ENCODE data around the gene SLC6A7. TPM values are rescaled to one million over a fixed set of nuclear protein-coding genes. Genes with fewer than 3 reads are reported as not detected.

The SLC6A7 gene
- polyA plus RNA-seq, 4 donors = 0.06 to 0.08 (median 0.06) TPM; not detected in 1

DNA sequence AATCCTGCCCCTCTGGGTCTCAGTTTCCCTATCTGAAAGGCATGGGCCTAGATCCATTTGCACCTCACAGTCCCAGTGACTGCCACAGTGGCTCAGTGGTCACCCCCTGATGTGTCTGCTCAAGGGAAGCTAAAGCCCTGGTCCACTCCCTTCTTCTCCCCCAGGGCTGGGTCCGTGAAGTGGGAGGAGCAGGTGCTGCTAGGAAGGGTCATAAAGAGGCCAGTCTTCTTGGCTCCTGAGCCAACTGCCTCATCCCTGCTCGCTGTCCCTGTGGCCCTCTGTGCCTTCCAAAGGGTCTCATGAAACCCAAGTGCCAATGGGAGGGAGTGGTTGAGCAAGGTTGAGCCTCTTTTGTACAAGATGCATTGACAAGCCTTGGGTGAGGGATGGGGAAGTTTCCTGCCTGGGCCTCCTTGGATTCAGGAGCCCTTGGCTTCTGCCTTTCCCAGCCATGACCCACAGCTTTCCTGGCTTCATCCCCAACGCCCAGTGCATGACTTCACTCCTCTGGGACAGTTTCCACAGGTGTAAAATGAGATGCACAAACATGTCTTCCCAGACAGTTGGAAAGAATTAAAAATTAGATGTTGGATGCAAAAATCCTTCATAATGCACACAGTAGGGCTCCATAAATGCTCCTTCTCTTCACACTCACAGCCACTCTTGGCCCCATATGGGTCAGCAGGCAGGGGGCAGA is 1.6 kb upstream of the SLC6A7 start:
- no peak for DNase-seq (ENCODE audit: low read depth in 4 of 4, low spot score in 3 of 4)

DNA sequence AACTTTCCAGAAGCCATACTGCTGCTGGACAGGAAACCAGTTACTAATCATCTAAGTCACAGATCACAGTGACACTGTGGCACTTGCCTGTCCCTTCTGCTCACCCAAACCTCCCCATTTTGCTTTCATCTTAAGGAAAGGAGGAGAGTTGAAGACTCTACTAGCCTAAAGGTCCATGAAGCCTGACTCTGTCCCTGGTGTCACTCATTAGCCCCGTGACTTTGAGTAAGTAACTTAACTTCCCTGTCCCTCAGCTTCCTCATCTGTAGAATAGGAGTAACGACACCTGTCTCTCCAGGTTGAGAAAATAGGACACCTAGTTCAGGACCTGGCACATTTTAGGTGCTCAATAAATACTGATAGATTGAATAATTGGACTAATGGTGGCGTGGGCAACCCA is 536 bp upstream of the SLC6A7 start:
- no peak for DNase-seq (ENCODE audit: low read depth in 4 of 4, low spot score in 3 of 4)

DNA sequence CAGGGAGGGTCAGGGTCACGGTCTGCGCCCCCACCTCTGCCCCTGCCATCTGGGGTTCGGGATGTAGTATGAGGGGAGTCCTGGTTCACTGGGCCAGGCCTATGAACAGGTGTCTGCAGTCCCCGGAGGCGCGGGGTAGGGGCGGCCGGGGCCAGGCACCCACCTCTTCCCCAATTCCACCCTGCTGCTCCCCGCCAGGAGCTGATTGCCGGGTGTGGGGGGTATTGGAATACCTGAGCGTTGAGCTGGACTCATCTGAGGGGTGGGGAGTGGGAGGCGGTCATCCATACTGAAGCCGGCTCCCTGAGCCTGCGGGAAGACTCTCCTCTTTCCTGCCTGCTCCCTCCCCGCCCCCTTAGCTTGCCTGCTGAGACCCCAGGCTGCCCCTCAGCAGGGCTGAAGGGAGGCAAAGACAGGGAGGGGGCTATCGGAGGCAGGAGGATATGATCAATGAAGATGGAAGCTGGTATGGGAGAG is 679 bp downstream of the SLC6A7 start:
- DNase-seq (ENCODE audit: low read depth in 4 of 4, low spot score in 3 of 4) = no peak

DNA sequence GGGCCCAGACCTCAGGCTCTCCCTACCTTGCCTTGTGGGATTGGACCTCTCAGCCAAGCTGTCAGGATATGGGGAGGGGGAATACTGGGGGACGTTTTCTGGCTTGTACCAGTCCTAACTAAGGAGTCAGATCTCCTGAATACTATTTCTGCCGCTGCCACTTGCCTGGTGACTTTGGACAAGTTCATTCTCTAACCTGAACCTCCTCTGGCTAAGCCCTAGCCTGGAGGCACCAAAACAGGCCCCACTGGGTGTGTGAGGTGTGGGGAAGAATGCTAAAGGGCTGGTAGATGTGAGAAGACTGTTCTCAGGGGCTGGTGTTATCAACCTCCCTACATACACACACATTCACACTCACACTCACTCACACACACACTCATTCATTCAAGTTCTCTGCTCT is 1.1 kb downstream of the SLC6A7 start:
- no peak for DNase-seq (ENCODE audit: low read depth in 4 of 4, low spot score in 3 of 4)

- no peak for DNase-seq (ENCODE audit: low read depth in 4 of 4, low spot score in 3 of 4)
Measured at GRCh38 chr5:150192462-150192861, 2.6 kb downstream of the SLC6A7 start.

GRCh38 chr5:150195736-150196485 is 6.0 kb downstream of the SLC6A7 start:
- no peak for DNase-seq (ENCODE audit: low read depth in 4 of 4, low spot score in 3 of 4)

DNA sequence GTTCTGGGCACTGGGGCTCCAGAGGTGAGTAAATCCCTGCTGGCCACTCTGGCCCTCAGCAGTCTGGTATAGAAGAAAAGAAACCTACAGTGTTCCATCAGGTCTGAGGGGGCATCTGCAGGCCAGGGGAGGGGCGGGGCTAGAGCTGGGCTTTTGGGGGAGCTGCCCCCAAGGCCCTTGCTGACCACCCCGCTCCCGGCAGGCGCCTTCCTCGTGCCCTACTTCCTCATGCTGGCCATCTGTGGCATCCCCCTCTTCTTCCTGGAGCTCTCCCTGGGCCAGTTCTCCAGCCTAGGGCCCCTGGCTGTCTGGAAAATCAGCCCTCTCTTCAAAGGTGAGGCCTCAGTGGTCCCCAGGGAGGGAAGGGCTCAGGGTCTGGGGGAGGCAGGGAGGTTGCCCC is 6.7 kb downstream of the SLC6A7 start:
- DNase-seq (ENCODE audit: low read depth in 4 of 4, low spot score in 3 of 4) = no peak

DNA sequence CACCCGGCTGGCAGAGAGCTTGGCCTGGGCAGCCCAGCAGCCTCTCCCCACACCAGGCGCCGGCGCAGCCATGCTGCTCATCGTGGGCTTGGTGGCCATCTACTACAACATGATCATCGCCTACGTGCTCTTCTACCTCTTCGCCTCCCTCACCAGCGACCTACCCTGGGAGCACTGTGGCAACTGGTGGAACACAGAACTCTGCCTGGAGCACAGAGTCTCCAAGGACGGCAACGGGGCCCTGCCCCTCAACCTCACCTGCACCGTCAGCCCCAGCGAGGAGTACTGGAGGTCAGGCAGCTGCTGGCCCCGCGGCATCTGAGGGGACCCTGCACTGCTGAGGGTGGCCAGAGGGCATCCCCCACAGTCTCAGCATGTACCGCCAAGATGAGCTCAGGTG is 7.1 kb downstream of the SLC6A7 start:
- DNase-seq (ENCODE audit: low read depth in 4 of 4, low spot score in 3 of 4) = no peak

DNA sequence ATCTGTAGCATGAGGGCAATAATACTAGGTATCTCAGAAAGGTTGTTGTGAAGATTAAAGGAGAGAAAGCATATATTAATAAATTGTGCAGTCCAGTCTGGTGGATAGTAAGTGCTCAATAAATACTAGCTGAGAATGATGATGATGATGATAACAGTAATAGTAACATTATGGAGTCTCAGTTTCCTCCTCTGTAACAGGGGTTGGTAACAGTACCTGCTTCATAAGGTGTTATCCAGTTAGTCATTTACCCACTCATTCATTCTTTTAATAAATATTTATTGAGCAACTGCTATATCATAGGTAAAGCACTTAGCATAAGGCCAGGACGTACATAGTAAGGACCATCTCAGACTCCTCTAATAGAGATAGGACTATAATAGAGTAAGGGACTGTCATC is 7.6 kb downstream of the SLC6A7 start:
- DNase-seq (ENCODE audit: low read depth in 4 of 4, low spot score in 3 of 4) = no peak

DNA sequence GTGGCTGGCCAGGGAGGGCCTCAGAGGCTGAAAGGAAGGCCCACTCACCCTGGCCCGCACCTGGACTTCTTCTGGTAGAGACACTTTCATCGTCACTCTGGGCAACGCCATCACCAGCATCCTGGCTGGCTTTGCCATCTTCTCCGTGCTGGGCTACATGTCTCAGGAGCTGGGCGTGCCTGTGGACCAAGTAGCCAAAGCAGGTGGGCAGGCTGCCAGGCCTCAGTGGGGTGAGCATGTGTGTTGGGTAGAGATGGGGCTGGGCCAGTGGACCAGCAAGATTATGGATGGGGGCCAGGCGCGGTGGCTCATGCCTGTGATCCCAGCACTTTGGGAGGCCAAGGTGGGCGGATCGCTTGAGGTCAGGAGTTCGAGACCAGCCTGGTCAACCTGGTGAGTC is 12.6 kb downstream of the SLC6A7 start:
- DNase-seq (ENCODE audit: low read depth in 4 of 4, low spot score in 3 of 4) = no peak

GRCh38 chr5:150203832-150204589 is 14.1 kb downstream of the SLC6A7 start:
- DNase-seq (ENCODE audit: low read depth in 4 of 4, low spot score in 3 of 4) = no peak

DNA sequence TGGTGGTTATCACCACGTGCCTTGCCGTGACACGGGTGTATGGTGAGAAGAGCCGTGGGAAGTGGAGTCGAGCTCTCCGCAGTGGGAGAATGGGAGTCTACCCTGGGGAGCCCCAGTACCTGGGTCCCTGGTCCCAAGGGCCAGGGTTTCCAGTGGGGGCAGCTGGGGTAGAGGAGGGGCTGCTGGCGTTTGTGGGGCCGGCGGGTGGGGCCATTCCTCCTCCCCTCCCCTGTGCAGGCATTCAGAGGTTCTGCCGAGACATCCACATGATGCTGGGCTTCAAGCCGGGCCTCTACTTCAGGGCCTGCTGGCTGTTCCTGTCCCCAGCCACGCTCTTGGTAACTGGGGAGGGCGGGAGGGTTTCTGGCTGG is 14.7 kb downstream of the SLC6A7 start:
- no peak for DNase-seq (ENCODE audit: low read depth in 4 of 4, low spot score in 3 of 4)

DNA sequence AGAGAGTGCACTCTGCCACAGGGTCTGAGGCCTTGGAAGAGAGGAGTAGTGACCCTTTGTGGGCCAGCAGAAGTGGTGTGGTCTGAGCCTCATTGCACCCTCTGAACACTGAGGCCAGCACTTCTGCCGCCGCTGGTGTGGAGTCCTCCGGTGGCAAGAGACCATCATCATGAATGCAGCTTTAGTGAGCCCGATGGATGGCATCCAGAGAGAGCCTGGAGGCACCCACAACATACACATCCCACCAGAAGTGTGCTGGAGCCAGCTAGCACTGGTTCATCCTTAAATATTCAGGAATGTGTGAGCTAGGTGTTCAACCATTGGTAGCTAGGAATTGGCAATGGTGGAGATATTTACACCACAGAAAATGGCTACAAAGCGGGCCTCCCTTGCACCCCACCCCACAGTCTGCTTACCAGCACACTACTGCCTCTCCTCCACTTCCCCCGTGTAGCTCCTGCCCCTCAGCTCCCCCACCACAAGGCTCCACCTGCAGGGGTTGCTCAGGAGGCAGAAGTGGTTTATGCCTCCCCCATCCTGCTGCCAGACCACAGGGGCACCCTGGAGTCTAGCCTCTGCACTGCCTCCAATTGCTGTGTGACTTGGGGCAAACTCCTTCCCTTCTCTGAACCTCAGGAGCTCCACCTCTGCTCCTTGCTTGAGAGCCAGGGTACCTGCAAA is 16.4 kb downstream of the SLC6A7 start:
- no peak for DNase-seq (ENCODE audit: low read depth in 4 of 4, low spot score in 3 of 4)

GRCh38 chr5:150206779-150207115 is 16.9 kb downstream of the SLC6A7 start:
- DNase-seq (ENCODE audit: low read depth in 4 of 4, low spot score in 3 of 4) = no peak

DNA sequence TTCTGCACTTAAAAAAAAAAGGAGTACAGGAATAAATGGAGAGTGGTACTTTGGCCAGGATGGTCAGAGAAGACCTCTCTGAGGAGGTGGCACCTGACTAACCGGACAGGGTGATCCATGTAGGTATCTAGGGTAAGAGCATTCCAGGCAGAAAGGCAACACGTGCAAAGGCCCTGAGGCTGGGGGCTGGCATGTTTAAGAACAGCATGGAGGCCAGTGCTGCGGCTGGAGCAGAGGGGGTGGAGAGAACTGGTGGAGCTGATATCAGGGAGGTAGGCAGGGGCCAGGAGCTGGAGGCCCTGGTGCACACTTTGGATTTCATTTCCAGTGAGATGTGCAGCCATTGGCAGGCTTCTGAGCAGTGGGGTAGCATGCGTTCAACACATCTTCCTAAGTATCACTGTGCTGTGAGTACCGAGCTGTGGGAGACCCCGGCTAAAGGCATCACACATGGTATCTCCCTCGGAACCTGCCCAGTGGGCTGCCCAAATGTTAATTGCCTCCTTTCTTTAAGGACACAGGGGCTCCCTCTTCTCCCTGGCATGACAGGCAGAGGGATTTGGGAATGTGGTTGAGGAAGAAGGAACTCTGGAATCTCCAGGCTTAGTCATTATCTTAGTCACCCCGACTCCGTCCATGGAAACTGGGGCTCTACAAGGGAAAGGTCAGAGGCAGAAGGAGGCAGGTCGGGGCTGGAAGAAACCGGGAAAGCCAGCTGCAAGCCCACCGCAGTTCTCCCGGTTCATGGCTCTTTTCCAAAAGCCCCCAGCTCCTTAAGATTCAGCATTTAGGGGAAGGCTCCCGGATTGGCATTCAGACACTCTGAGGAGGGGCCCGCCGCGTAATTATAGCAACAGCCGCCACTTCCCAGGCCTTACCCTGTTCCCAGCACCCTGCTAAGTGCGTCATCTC is 18.6 kb downstream of the SLC6A7 start:
- DNase-seq (ENCODE audit: low read depth in 4 of 4, low spot score in 3 of 4) = no peak

DNA sequence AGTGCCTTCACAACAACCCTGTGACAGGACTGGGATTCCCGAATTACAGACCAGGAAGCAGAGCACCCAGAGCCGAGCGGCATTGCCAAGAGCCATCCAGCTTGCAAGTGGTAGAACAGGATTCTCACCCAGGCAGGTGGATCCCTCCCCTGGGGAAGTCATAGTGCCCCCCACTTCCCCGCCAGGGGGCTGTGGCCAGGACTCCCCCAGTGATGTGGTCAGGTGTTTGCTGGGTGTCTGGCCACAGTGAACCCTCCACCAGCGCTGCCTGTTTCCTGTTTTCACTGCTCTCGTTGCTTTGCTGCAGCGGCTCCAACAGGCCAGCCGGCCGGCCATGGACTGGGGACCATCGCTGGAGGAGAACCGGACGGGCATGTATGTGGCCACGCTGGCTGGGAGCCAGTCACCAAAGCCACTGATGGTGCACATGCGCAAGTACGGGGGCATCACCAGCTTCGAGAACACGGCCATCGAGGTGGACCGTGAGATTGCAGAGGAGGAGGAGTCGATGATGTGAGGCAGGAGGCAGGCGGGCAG is 19.3 kb downstream of the SLC6A7 start:
- no peak for DNase-seq (ENCODE audit: low read depth in 4 of 4, low spot score in 3 of 4)

DNA sequence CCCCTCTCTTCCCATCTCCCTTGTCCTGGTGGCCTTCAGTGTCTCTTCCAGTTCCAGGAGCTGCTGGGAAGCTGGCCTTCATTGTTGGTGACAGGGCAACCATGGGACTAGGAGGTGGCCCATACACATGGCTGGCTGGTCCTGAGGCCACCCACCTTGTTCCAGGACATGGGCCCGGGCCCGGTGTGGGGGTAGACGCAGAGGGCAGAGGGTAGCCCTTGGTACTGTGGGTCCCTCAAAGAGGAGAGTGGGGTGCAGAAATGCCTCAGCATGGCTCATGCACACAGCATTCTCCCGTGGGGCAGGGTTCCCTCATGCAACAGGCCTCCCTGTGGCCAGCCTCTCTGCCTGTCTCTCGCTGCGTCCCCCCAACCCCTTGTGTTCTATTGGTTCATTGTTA is 20.8 kb downstream of the SLC6A7 start:
- no peak for DNase-seq (ENCODE audit: low read depth in 4 of 4, low spot score in 3 of 4)

GRCh38 chr5:150211156-150212030 is 21.5 kb downstream of the SLC6A7 start:
- DNase-seq (ENCODE audit: low read depth in 4 of 4, low spot score in 3 of 4) = no peak

DNA sequence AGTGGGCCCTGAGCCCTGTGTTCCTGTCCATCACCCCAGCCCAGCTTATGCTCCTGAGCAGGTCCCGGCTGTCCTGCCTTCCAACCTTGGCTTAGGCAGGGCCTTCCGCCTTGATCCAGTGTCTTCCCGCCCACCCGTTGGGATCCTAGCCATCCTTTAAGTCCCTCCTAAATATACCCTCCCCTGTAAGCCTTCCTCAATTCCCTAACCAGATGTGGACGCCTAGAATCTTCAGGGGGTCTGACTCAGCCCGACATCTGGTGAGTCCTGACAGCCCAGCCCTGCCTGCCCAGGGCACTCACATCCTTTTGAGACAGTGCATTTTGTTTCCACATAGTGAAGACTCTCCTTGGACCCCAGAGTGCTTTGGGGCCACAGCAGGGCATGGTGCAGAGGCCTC is 23.7 kb downstream of the SLC6A7 start:
- no peak for DNase-seq (ENCODE audit: low read depth in 4 of 4, low spot score in 3 of 4)

Data from right renal pelvis (tissue), 4 donors.